Activated CD8-positive, alpha-beta T cell treated with anti-CD3 and anti-CD28 coated beads for 36 hours (primary cell): ENCODE data around the gene ITM2B. TPM values are rescaled to one million over a fixed set of nuclear protein-coding genes. Genes with fewer than 3 reads are reported as not detected.

Source experiments
- ATAC-seq: fragments of 200-7000 bp; cut with Tn5 transposase; one replicate; pipeline ENCODE4 v1.10.0; 2021; ENCODE audit warnings: mild to moderate bottlenecking, moderate library complexity
- CTCF ChIA-PET: fragments of 350-600 bp; sonication (Branson Sonifier 250); formaldehyde crosslinking; loops from one replicate; lab custom pipeline; 2021; ENCODE audit warnings: antibody characterized with exemption; lab: Charles Lee
- POLR2A ChIA-PET: fragments of 350-600 bp; sonication (Branson Sonifier 250); formaldehyde crosslinking; loops from one replicate; lab custom pipeline; 2021; ENCODE audit warnings: antibody characterized with exemption; lab: Charles Lee
- DNase-seq: peaks from one replicate; pipeline ENCODE4 v3.0.0-alpha.2; 2020
- H3K27ac Mint-ChIP-seq: one replicate; pipeline ENCODE4 v1.8.0; 2021; ENCODE audit warnings: mild to moderate bottlenecking, mixed read lengths
- H3K27me3 Mint-ChIP-seq: one replicate; pipeline ENCODE4 v1.8.0; 2021; ENCODE audit warnings: mixed read lengths
- H3K36me3 Mint-ChIP-seq: one replicate; pipeline ENCODE4 v1.8.0; 2021; ENCODE audit warnings: low read depth, mixed read lengths
- H3K4me1 Mint-ChIP-seq: one replicate; pipeline ENCODE4 v1.8.0; 2021; ENCODE audit warnings: low read depth, mixed read lengths
- H3K4me3 Mint-ChIP-seq: one replicate; pipeline ENCODE4 v1.8.0; 2021; ENCODE audit warnings: mild to moderate bottlenecking, moderate library complexity, mixed read lengths
- H3K9me3 Mint-ChIP-seq: one replicate; pipeline ENCODE4 v1.8.0; 2021; ENCODE audit warnings: mixed read lengths
- CTCF ChIP-seq: fragments of 200-600 bp; IDR thresholded peaks from one replicate; pipeline ENCODE4 v1.8.0; 2022; ENCODE audit warnings: antibody characterized with exemption, mild to moderate bottlenecking
- intact Hi-C: fragments of 100-400 bp; cut with micrococcal nuclease; formaldehyde crosslinking; loops from one replicate; pipeline ENCODE4 v1.10.0; 2022
- total RNA-seq, 2 experiments: library from RNA; stranded (reverse); gene quantifications; one replicate each; pipeline ENCODE4 v1.2.3, GENCODE V29; 2021

The ITM2B gene
- total RNA-seq, 2 experiments from 2014 or later: 85.5 to 91.2 TPM

- Mint-ChIP-seq H3K9me3 (no peaks in the 10 kb centered on the region), H3K4me3 (no peak overlapping the region), H3K27me3 (no peaks in the 10 kb centered on the region), H3K27ac (no peak overlapping the region), H3K4me1 (peaks cover 73% of the 10 kb centered on the region), H3K36me3 (peaks cover 56% of the 10 kb centered on the region)
- ChIA-PET CTCF (no interaction called here), POLR2A (no interaction called here)
- DNase-seq (no peak), ATAC-seq (no peak)
- intact Hi-C loops: no loop called here
- no peak for TF ChIP-seq CTCF
These were observed 28.0 kb downstream of the ITM2B start for GRCh38 chr13:48260970-48261369.

GRCh38 chr13:48263196-48263595 lies 30.2 kb downstream of the ITM2B start:
- intact Hi-C loops: no loop called here
- peaks cover 72% of the 10 kb centered on the region for H3K4me1 Mint-ChIP-seq
- CTCF ChIA-PET: no interaction called here
- DNase-seq: no peak
- no peaks in the 10 kb centered on the region for H3K9me3 Mint-ChIP-seq
- H3K27me3 Mint-ChIP-seq: no peaks in the 10 kb centered on the region
- no peak for ATAC-seq
- H3K4me3 Mint-ChIP-seq: no peak overlapping the region
- POLR2A ChIA-PET: interaction anchor here (1.0 to 1.1 kb wide), 3 partner anchors 9 to 42 kb away, joined by 3 read pairs; no protein-coding TSS in a partner anchor
- H3K27ac Mint-ChIP-seq: no peak overlapping the region
- TF ChIP-seq CTCF: no peak
- peaks cover 47% of the 10 kb centered on the region for H3K36me3 Mint-ChIP-seq

- no peak for TF ChIP-seq CTCF
- Mint-ChIP-seq H3K9me3 (no peaks in the 10 kb centered on the region), H3K4me3 (no peak overlapping the region), H3K27ac (peak overlapping the region; percentile 5), H3K36me3 (peaks cover 41% of the 10 kb centered on the region), H3K4me1 (peaks cover 65% of the 10 kb centered on the region), H3K27me3 (no peaks in the 10 kb centered on the region)
- intact Hi-C loops: no loop called here
- CTCF ChIA-PET: interaction anchor here (1.3 to 3.9 kb wide), 3 partner anchors 13 to 137 kb away, joined by 3 to 19 read pairs (median 7); no protein-coding TSS in a partner anchor
- no peak for ATAC-seq
- DNase-seq: no peak
- POLR2A ChIA-PET: interaction anchor here (1.1 kb wide), 1 partner anchor 10 kb away, joined by 3 read pairs; no protein-coding TSS in a partner anchor
These were observed 31.1 kb downstream of the ITM2B start for GRCh38 chr13:48264058-48264457.

DNA sequence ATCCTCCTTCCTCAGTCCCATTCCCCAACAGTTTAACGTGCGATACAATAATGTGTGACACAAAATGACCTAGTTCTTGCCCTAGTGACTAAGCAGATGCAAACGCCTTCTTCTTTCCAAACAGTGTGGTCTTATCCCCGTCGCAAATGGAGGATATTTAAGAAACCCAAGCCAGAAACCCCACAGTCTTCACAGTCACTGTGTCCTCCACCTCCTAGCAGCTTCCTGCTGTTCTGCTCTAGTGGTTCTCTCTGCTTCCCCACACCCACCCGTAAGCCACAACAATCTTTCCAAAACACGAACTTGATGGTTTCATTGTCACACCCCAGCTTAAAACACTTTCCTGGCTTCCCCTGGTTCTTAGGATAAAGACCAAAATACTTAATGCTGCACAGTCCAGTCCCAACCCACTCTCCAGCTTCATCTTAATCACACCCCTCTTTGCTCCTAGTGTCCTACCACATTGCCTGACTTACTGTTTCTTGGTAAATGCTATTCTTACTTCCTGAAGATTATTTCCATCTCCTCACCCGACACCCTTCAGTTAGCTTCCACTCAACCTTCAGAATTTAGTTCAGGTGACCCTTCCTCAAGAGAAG lies 32.3 kb downstream of the ITM2B start:
- H3K9me3 Mint-ChIP-seq: no peaks in the 10 kb centered on the region
- DNase-seq (peak; percentile 62), ATAC-seq (peak; percentile 78)
- H3K27ac Mint-ChIP-seq: peak overlapping the region; percentile 87
- intact Hi-C loops: no loop called here
- H3K36me3 Mint-ChIP-seq: peaks cover 31% of the 10 kb centered on the region
- peak overlapping the region; percentile 18 for H3K4me3 Mint-ChIP-seq
- H3K4me1 Mint-ChIP-seq: peaks cover 55% of the 10 kb centered on the region
- POLR2A ChIA-PET: interaction anchor here (0.7 to 1.1 kb wide), 4 partner anchors 9 to 21 kb away, joined by 3 to 5 read pairs (median 4); no protein-coding TSS in a partner anchor
- TF ChIP-seq CTCF: no peak
- no peaks in the 10 kb centered on the region for H3K27me3 Mint-ChIP-seq
- CTCF ChIA-PET: interaction anchor here (1.3 to 3.9 kb wide), 5 partner anchors 12 to 138 kb away, joined by 3 to 19 read pairs (median 4); no protein-coding TSS in a partner anchor

DNA sequence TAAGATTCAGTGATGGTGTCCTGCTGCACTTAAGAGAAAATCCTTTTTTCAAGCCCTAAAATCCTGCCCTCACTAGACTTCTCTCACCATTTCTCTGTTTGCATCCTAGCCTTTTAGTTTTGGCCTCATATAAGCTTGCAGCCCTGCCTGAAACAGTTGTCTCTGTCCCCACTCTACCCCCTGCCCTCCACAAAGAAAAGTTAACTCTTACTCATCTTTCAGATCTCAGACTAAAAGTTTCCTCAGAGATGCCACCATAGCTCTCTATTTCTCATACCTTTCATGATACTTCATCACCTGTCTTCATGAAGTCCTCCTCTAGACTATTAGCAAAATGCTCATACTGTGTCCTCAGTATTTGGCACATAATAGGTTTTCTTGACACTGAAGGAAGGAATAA lies 33.1 kb downstream of the ITM2B start:
- Mint-ChIP-seq H3K9me3 (no peaks in the 10 kb centered on the region), H3K4me1 (peaks cover 50% of the 10 kb centered on the region), H3K27me3 (no peaks in the 10 kb centered on the region), H3K36me3 (peaks cover 25% of the 10 kb centered on the region), H3K4me3 (no peak overlapping the region), H3K27ac (peak overlapping the region; percentile 87)
- POLR2A ChIA-PET: no interaction called here
- intact Hi-C loops: no loop called here
- TF ChIP-seq CTCF: no peak
- ATAC-seq (peak; percentile 70), DNase-seq (no peak)
- CTCF ChIA-PET: interaction anchor here (0.9 to 3.9 kb wide), 4 partner anchors 13 to 503 kb away, joined by 3 to 19 read pairs (median 4); no protein-coding TSS in a partner anchor
